Common myeloid progenitor, CD34-positive (primary cell): ENCODE results near the gene COL26A1.

Experiments
- CTCF ChIA-PET: fragments of 350-600 bp; sonication (Branson Sonifier 250); formaldehyde crosslinking; loops from one replicate; lab custom pipeline; 2021; ENCODE audit warnings: antibody characterized with exemption; lab: Charles Lee
- POLR2A ChIA-PET: fragments of 350-600 bp; sonication (Branson Sonifier 250); formaldehyde crosslinking; loops from one replicate; lab custom pipeline; 2021; ENCODE audit warnings: antibody characterized with exemption; lab: Charles Lee
- DNase-seq, 3 donors: peaks; one replicate each; pipeline versions ENCODE4 v3.0.0 to v3.0.0-alpha.2; 2013
- H3K27ac ChIP-seq, 2 experiments: 1 replicate in 1 of 2; 2 replicates in 1 of 2; pipeline ENCODE4 v1.7.0; 2013; ENCODE audit warnings: inconsistent platforms in 2 of 2, low read length in 2 of 2, mild to moderate bottlenecking in 2 of 2, low read depth in 1 of 2, moderate library complexity in 1 of 2; ENCODE audit not compliant: severe bottlenecking in 2 of 2, insufficient read depth in 1 of 2, poor library complexity in 1 of 2
- H3K27me3 ChIP-seq, 5 experiments: replicated peaks in 2 of 5; 1 replicate in 3 of 5; 2 replicates in 2 of 5; pipeline versions ENCODE4 v1.6.1 to v1.7.0; 2013; ENCODE audit warnings: low read length in 4 of 5, mild to moderate bottlenecking in 2 of 5, moderate library complexity in 2 of 5, inconsistent platforms in 1 of 5; ENCODE audit not compliant: insufficient read depth in 5 of 5, control insufficient read depth in 4 of 5
- H3K36me3 ChIP-seq, 4 experiments: 1 replicate in 2 of 4; 2 replicates in 2 of 4; pipeline versions ENCODE4 v1.6.1 to v1.7.0; 2013; ENCODE audit warnings: low read length in 3 of 4, control low read depth in 1 of 4, mild to moderate bottlenecking in 1 of 4; ENCODE audit not compliant: control insufficient read depth in 4 of 4, insufficient read depth in 4 of 4
- H3K4me1 ChIP-seq, 4 experiments: 1 replicate in 3 of 4; 2 replicates in 1 of 4; pipeline versions ENCODE4 v1.6.1 to v1.7.1; 2013; ENCODE audit warnings: low read length in 3 of 4, mild to moderate bottlenecking in 3 of 4, control low read depth in 1 of 4, inconsistent platforms in 1 of 4, moderate library complexity in 1 of 4; ENCODE audit not compliant: control insufficient read depth in 4 of 4, insufficient read depth in 4 of 4; ENCODE audit errors: control extremely low read depth in 1 of 4
- H3K4me3 ChIP-seq, 7 experiments: 1 replicate in 4 of 7; 2 replicates in 3 of 7; pipeline versions ENCODE4 v1.5.1 to v1.7.0; 2013; ENCODE audit warnings: mild to moderate bottlenecking in 7 of 7, low read length in 6 of 7, moderate library complexity in 6 of 7, inconsistent platforms in 2 of 7, low read depth in 2 of 7, control low read depth in 1 of 7; ENCODE audit not compliant: insufficient read depth in 4 of 7, control insufficient read depth in 1 of 7; ENCODE audit errors: extremely low read depth in 1 of 7
- H3K9me3 ChIP-seq, 5 experiments: 1 replicate in 4 of 5; 2 replicates in 1 of 5; pipeline versions ENCODE4 v1.6.1 to v1.7.1; 2013; ENCODE audit warnings: low read length in 4 of 5, mild to moderate bottlenecking in 2 of 5, inconsistent platforms in 1 of 5, low read depth in 1 of 5, moderate library complexity in 1 of 5; ENCODE audit not compliant: control insufficient read depth in 4 of 5, insufficient read depth in 2 of 5; ENCODE audit errors: control extremely low read depth in 1 of 5
- WGBS: methylation state at CpG from one replicate; pipeline ENCODE4 v1.1.5; 2013; ENCODE audit not compliant: insufficient coverage; 5-methylcytosine and 5-hydroxymethylcytosine counted together

COL26A1 gene

GRCh38 chr7:101378751-101379174 is 16.1 kb downstream of the COL26A1 start:
- WGBS = 96% methylated on average over 13 of the region's 13 CpGs
- no peak overlapping the region for H3K27ac ChIP-seq
- peaks cover 0 to 3% (median 0%) of the 10 kb centered on the region in 5 experiments for H3K9me3 ChIP-seq
- H3K27me3 ChIP-seq = peaks cover 0 to 6% (median 2%) of the 10 kb centered on the region in 5 experiments
- H3K36me3 ChIP-seq = no peaks in the 10 kb centered on the region
- CTCF ChIA-PET = no interaction called here
- POLR2A ChIA-PET = no interaction called here
- H3K4me1 ChIP-seq = no peaks in the 10 kb centered on the region
- no peak for DNase-seq
- H3K4me3 ChIP-seq = no peak overlapping the region

- no peak for DNase-seq
- peaks cover 0 to 3% (median 0%) of the 10 kb centered on the region in 5 experiments for H3K27me3 ChIP-seq
- H3K9me3 ChIP-seq = peaks cover 0 to 3% (median 0%) of the 10 kb centered on the region in 5 experiments
- H3K4me3 ChIP-seq = no peak overlapping the region
- no peak overlapping the region for H3K27ac ChIP-seq
- ChIA-PET CTCF (no interaction called here), POLR2A (no interaction called here)
- H3K4me1 ChIP-seq = no peaks in the 10 kb centered on the region
- 94% methylated on average over 2 of the region's 4 CpGs for WGBS
- H3K36me3 ChIP-seq = no peaks in the 10 kb centered on the region
Measured at GRCh38 chr7:101379302-101379701, 16.6 kb downstream of the COL26A1 start.

GRCh38 chr7:101381549-101382111 is 19.0 kb downstream of the COL26A1 start:
- DNase-seq = no peak
- CTCF ChIA-PET = interaction anchor here (1.2 to 1.9 kb wide), 2 partner anchors 16 to 30 kb away, joined by 3 to 7 read pairs; no protein-coding TSS in a partner anchor
- Histone ChIP-seq H3K27me3 (peaks cover 0 to 3% (median 0%) of the 10 kb centered on the region in 5 experiments), H3K27ac (no peak overlapping the region), H3K4me3 (no peak overlapping the region), H3K9me3 (peaks cover 0 to 3% (median 0%) of the 10 kb centered on the region in 5 experiments), H3K36me3 (no peaks in the 10 kb centered on the region), H3K4me1 (peaks cover 0 to 4% (median 3%) of the 10 kb centered on the region in 4 experiments)
- POLR2A ChIA-PET = no interaction called here
- 50% methylated on average over 1 of the region's 5 CpGs for WGBS

- H3K27ac ChIP-seq = no peak overlapping the region
- whole genome bisulfite sequencing = no CpG with 5 or more reads among the region's 2 CpGs
- no peak overlapping the region for H3K4me3 ChIP-seq
- DNase-seq = no peak
- peaks cover 0 to 12% (median 9%) of the 10 kb centered on the region in 4 experiments for H3K4me1 ChIP-seq
- H3K9me3 ChIP-seq = peaks cover 0 to 3% (median 0%) of the 10 kb centered on the region in 5 experiments
- ChIA-PET POLR2A (interaction anchor here (0.6 kb wide), 1 partner anchor 57 kb away, joined by 3 read pairs; no protein-coding TSS in a partner anchor), CTCF (interaction anchor here (0.6 to 2.0 kb wide), 5 partner anchors 12 to 160 kb away, joined by 3 to 8 read pairs (median 4); no protein-coding TSS in a partner anchor)
- no peaks in the 10 kb centered on the region for H3K36me3 ChIP-seq
- H3K27me3 ChIP-seq = peaks cover 0 to 3% (median 0%) of the 10 kb centered on the region in 5 experiments
Measured at GRCh38 chr7:101382937-101383336, 20.3 kb downstream of the COL26A1 start.

GRCh38 chr7:101386177-101386557 is 23.5 kb downstream of the COL26A1 start:
- DNase-seq = no peak
- ChIA-PET CTCF (interaction anchor here (1.1 to 3.1 kb wide), 5 partner anchors 17 to 63 kb away, joined by 3 to 10 read pairs (median 4); no protein-coding TSS in a partner anchor), POLR2A (no interaction called here)
- WGBS = 93% methylated on average over 7 of the region's 8 CpGs
- Histone ChIP-seq H3K4me3 (no peak overlapping the region), H3K27me3 (peaks cover 0 to 2% (median 0%) of the 10 kb centered on the region in 5 experiments), H3K27ac (no peak overlapping the region), H3K9me3 (peaks cover 0 to 3% (median 0%) of the 10 kb centered on the region in 5 experiments), H3K36me3 (no peaks in the 10 kb centered on the region), H3K4me1 (peaks cover 0 to 21% (median 20%) of the 10 kb centered on the region in 4 experiments)

- CTCF ChIA-PET = interaction anchor here (1.0 to 3.1 kb wide), 6 partner anchors 11 to 64 kb away, joined by 3 to 10 read pairs (median 4); no protein-coding TSS in a partner anchor
- Histone ChIP-seq H3K4me3 (peak overlapping the region in 3 of 7 experiments; percentile 4 to 66 (median 48)), H3K36me3 (no peaks in the 10 kb centered on the region), H3K4me1 (peaks cover 0 to 27% (median 25%) of the 10 kb centered on the region in 4 experiments), H3K27me3 (peaks cover 0 to 2% (median 0%) of the 10 kb centered on the region in 5 experiments), H3K9me3 (no peaks in the 10 kb centered on the region), H3K27ac (no peak overlapping the region)
- DNase-seq = peak in 2 of 3 donors; percentile 28 to 46
- POLR2A ChIA-PET = no interaction called here
- 33% methylated on average over 17 of the region's 21 CpGs for WGBS
Measured at GRCh38 chr7:101386558-101387231, 24.0 kb downstream of the COL26A1 start.
